ENCODE data around the gene BAZ2B.

DNA sequence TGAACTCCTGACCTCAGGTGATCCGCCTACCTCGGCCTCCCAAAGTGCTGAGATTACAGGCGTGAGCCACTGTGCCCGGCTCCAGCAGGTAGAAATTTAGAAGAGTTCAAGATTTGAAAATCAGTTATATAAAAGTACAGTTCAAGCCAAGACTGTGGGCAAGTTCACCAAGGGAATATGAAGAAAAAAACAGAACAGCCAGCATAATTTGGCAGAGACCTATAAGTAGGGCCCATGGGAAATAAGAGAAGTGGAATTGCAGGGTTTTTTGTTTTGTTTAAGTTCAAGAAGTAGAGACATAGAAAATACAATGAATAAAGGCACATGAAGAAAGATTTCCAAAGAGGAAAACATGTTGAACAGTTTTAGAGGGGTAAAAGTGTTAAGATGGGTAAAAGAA is 57.9 kb downstream of the BAZ2B start:
- TF ChIP-seq ETV6 (CRISPR knock-in tag; IDR thresholded peaks at IDR 0.05): no peak
- no peak for TF ChIP-seq CBFB (CRISPR knock-in tag; IDR thresholded peaks at IDR 0.05; ENCODE audit: low read depth)
- TF ChIP-seq JUN (CRISPR knock-in tag; IDR thresholded peaks at IDR 0.05): no peak
- TF ChIP-seq MYBL2 (CRISPR knock-in tag; IDR thresholded peaks at IDR 0.05): no peak
- TF ChIP-seq, protein P1, sequence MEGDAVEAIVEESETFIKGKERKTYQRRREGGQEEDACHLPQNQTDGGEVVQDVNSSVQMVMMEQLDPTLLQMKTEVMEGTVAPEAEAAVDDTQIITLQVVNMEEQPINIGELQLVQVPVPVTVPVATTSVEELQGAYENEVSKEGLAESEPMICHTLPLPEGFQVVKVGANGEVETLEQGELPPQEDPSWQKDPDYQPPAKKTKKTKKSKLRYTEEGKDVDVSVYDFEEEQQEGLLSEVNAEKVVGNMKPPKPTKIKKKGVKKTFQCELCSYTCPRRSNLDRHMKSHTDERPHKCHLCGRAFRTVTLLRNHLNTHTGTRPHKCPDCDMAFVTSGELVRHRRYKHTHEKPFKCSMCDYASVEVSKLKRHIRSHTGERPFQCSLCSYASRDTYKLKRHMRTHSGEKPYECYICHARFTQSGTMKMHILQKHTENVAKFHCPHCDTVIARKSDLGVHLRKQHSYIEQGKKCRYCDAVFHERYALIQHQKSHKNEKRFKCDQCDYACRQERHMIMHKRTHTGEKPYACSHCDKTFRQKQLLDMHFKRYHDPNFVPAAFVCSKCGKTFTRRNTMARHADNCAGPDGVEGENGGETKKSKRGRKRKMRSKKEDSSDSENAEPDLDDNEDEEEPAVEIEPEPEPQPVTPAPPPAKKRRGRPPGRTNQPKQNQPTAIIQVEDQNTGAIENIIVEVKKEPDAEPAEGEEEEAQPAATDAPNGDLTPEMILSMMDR (IDR thresholded peaks at IDR 0.05): no peak

All from WTC11 (cell line).